Measurements from ENCODE around the gene CDH15. TPM values are rescaled to one million over a fixed set of nuclear protein-coding genes. Genes with fewer than 3 reads are reported as not detected.

CDH15 gene
- total and polyA plus RNA-seq, 2 of the 13 experiments (the other 11 are each of a cell fraction or from before 2014, with no cell fraction given), result 0.74 to 2.2 TPM

DNA sequence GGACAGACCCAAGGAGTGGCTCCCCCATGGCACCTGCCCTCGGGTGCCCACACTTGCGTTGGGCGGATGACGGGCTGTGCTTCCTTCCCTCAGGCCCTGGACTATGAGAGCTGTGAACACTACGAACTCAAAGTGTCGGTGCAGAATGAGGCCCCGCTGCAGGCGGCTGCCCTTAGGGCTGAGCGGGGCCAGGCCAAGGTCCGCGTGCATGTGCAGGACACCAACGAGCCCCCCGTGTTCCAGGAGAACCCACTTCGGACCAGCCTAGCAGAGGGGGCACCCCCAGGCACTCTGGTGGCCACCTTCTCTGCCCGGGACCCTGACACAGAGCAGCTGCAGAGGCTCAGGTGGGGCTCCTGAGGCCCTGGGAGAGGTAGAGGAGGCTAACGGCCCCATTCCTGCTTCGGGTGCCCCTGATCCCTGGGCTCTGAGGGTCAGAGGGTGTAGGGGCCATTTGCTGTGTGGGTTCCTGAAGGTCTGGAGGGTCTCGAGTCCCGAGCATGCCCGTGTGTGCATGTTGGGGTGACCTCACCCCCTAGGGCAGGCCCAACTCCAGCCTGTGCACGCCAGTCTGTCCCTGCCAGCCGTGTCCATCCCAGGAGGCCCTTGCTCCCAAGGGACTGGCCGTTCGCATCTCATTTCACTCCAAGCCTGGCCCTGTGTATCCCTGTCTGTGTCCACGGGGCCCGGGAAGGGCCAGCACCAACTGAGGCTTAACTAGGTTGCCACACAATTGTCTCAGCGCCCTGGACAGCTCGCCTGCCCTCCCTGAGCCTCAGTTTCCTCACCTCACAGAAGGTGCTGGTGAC lies 18.8 kb downstream of the CDH15 start (continued):
- TF ChIP-seq KAT7 (CRISPR knock-in tag; IDR thresholded peaks at IDR 0.05; ENCODE audit: borderline replicate concordance) (0 out of 2 replicates have a peak, but pooled peaks have one; percentile 13), MED1 (CRISPR knock-in tag; IDR thresholded peaks at IDR 0.05) (no peak), KAT8 (CRISPR knock-in tag; IDR thresholded peaks at IDR 0.05) (no peak), CBX5 (CRISPR knock-in tag; IDR thresholded peaks at IDR 0.05; ENCODE audit: borderline replicate concordance) (no peak; the same call in 1 of the 2 replicates), ZBTB20 (CRISPR knock-in tag; IDR thresholded peaks at IDR 0.05; ENCODE audit: borderline replicate concordance, low read depth) (no peak), TOPORS (CRISPR knock-in tag; IDR thresholded peaks at IDR 0.05) (peak; percentile 6), ZNF136 (CRISPR knock-in tag; IDR thresholded peaks at IDR 0.05; ENCODE audit: low read depth) (no peak), HNF4A (CRISPR knock-in tag; IDR thresholded peaks at IDR 0.05) (peak; percentile 56), FOSL2 (CRISPR knock-in tag; IDR thresholded peaks at IDR 0.05) (no peak), ZNF24 (IDR thresholded peaks at IDR 0.05) (no peak), HNF4G (IDR thresholded peaks at IDR 0.05; ENCODE audit: borderline replicate concordance, low read depth, low read length) (peak; percentile 17; the same call in 1 of the 2 replicates), HNF4G (CRISPR knock-in tag; IDR thresholded peaks at IDR 0.05; ENCODE audit: borderline replicate concordance, low read depth) (no peak), ZNF264 (CRISPR knock-in tag; IDR thresholded peaks at IDR 0.05) (no peak), IRX3 (CRISPR knock-in tag; IDR thresholded peaks at IDR 0.05; ENCODE audit: borderline replicate concordance, low read depth) (no peak), ZZZ3 (CRISPR knock-in tag; IDR thresholded peaks at IDR 0.05; ENCODE audit: borderline replicate concordance) (no peak), SIN3A (IDR thresholded peaks at IDR 0.05; ENCODE audit: borderline replicate concordance, low read depth, low read length) (no peak), ZSCAN21 (CRISPR knock-in tag; IDR thresholded peaks at IDR 0.05; ENCODE audit: borderline replicate concordance) (no peak; the same call in 1 of the 2 replicates), TARDBP (CRISPR knock-in tag; IDR thresholded peaks at IDR 0.05) (no peak), RORA (CRISPR knock-in tag; IDR thresholded peaks at IDR 0.05) (no peak), ZBTB8A (CRISPR knock-in tag; IDR thresholded peaks at IDR 0.05; ENCODE audit: borderline replicate concordance, low read depth) (no peak), BRD4 (CRISPR knock-in tag; IDR thresholded peaks at IDR 0.05) (no peak)
- TF ChIP-seq, protein P1, sequence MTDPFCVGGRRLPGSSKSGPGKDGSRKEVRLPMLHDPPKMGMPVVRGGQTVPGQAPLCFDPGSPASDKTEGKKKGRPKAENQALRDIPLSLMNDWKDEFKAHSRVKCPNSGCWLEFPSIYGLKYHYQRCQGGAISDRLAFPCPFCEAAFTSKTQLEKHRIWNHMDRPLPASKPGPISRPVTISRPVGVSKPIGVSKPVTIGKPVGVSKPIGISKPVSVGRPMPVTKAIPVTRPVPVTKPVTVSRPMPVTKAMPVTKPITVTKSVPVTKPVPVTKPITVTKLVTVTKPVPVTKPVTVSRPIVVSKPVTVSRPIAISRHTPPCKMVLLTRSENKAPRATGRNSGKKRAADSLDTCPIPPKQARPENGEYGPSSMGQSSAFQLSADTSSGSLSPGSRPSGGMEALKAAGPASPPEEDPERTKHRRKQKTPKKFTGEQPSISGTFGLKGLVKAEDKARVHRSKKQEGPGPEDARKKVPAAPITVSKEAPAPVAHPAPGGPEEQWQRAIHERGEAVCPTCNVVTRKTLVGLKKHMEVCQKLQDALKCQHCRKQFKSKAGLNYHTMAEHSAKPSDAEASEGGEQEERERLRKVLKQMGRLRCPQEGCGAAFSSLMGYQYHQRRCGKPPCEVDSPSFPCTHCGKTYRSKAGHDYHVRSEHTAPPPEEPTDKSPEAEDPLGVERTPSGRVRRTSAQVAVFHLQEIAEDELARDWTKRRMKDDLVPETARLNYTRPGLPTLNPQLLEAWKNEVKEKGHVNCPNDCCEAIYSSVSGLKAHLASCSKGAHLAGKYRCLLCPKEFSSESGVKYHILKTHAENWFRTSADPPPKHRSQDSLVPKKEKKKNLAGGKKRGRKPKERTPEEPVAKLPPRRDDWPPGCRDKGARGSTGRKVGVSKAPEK (CRISPR knock-in tag; IDR thresholded peaks at IDR 0.05; ENCODE audit: borderline replicate concordance), result no peak
- TF ChIP-seq, protein P2, sequence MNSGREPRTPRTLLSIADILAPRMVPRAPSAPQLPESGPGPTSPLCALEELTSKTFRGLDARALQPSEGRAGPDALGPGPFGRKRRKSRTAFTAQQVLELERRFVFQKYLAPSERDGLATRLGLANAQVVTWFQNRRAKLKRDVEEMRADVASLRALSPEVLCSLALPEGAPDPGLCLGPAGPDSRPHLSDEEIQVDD (CRISPR knock-in tag; IDR thresholded peaks at IDR 0.05; ENCODE audit: borderline replicate concordance), result no peak
- TF ChIP-seq, protein P3, sequence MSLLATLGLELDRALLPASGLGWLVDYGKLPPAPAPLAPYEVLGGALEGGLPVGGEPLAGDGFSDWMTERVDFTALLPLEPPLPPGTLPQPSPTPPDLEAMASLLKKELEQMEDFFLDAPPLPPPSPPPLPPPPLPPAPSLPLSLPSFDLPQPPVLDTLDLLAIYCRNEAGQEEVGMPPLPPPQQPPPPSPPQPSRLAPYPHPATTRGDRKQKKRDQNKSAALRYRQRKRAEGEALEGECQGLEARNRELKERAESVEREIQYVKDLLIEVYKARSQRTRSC (CRISPR knock-in tag; IDR thresholded peaks at IDR 0.05; ENCODE audit: low read depth), result no peak
- TF ChIP-seq, protein P4, sequence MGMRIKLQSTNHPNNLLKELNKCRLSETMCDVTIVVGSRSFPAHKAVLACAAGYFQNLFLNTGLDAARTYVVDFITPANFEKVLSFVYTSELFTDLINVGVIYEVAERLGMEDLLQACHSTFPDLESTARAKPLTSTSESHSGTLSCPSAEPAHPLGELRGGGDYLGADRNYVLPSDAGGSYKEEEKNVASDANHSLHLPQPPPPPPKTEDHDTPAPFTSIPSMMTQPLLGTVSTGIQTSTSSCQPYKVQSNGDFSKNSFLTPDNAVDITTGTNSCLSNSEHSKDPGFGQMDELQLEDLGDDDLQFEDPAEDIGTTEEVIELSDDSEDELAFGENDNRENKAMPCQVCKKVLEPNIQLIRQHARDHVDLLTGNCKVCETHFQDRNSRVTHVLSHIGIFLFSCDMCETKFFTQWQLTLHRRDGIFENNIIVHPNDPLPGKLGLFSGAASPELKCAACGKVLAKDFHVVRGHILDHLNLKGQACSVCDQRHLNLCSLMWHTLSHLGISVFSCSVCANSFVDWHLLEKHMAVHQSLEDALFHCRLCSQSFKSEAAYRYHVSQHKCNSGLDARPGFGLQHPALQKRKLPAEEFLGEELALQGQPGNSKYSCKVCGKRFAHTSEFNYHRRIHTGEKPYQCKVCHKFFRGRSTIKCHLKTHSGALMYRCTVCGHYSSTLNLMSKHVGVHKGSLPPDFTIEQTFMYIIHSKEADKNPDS (CRISPR knock-in tag; IDR thresholded peaks at IDR 0.05), result no peak
